HCT116 (cell line): ENCODE data around the gene TSPEAR. TPM values are rescaled to one million over a fixed set of nuclear protein-coding genes. Genes with fewer than 3 reads are reported as not detected.
A peak's percentile ranks its signal among the peaks of the same experiment; 100 is the strongest.

ENCODE experiments used
- ATAC-seq: fragments of 200-7000 bp; cut with Tn5 transposase; 2 replicates; pipeline ENCODE4 v1.9.1; 2020; ENCODE audit warnings: mild to moderate bottlenecking, moderate library complexity
- BruUV-seq: library from RNA; stranded (reverse); fragments of 400-500 nt; replicated peaks from 2 replicates; lab custom pipeline; 2021; lab: Mats Ljungman, UMichigan
- CTCF ChIA-PET: fragments of 300-600 bp; sonication (Branson Sonifier 250); formaldehyde crosslinking; loops from one replicate; lab custom pipeline; 2021; ENCODE audit warnings: antibody characterized with exemption; lab: Charles Lee
- POLR2A ChIA-PET: fragments of 300-600, 350-600 bp; sonication (Branson Sonifier 250); formaldehyde crosslinking; loops from one replicate; lab custom pipeline; 2021; ENCODE audit warnings: antibody characterized with exemption; lab: Charles Lee
- RAD21 ChIA-PET, 2 experiments: fragments of 300-600 bp; sonication (Branson Sonifier 250); formaldehyde crosslinking; loops; one replicate each; lab custom pipeline; 2023; ENCODE audit warnings: low total read pairs in 2 of 2; ENCODE audit not compliant: uncharacterized antibody in 2 of 2, unreplicated experiment in 2 of 2, low non-redundant PET in 1 of 2; lab: Charles Lee
- DNase-seq: peaks from one replicate; pipeline ENCODE4 v3.0.0-alpha.2; 2010; ENCODE audit warnings: low read depth, low spot score
- H2AFZ ChIP-seq: fragments of 200-600 bp; shearing (Covaris generic), sonication (generic); 2 replicates; pipeline ENCODE4 v1.6.1; 2017; ENCODE audit warnings: low read depth, mixed run types, mixed read lengths, antibody characterized with exemption, low read length; ENCODE audit not compliant: poor library complexity, severe bottlenecking
- H3K27ac ChIP-seq: 2 replicates; pipeline ENCODE4 v1.5.1; 2012; ENCODE audit warnings: low read depth, low read length
- H3K27me3 ChIP-seq: fragments of 200-600 bp; sonication (generic); 2 replicates; pipeline ENCODE4 v1.6.1; 2016; ENCODE audit warnings: mixed run types, low read length, mixed read lengths; ENCODE audit not compliant: insufficient read depth
- H3K36me3 ChIP-seq, 2 experiments: fragments of 200-500 bp in 1 of 2; fragments of 200-600 bp in 1 of 2; sonication (Bioruptor generic) in 1 of 2; sonication (generic) in 1 of 2; 2 replicates each; pipeline versions ENCODE4 v1.5.1 to v1.6.1; 2014 to 2016; ENCODE audit warnings: low read length in 2 of 2, inconsistent platforms in 1 of 2, mixed read lengths in 1 of 2, mixed run types in 1 of 2; ENCODE audit not compliant: insufficient read depth in 2 of 2, control insufficient read depth in 1 of 2
- H3K4me1 ChIP-seq, 2 experiments: fragments of 200-600 bp in 1 of 2; sonication (generic) in 1 of 2; 2 replicates each; pipeline versions ENCODE4 v1.5.1 to v1.6.1; 2012 to 2017; ENCODE audit warnings: low read length in 2 of 2, inconsistent platforms in 1 of 2, mild to moderate bottlenecking in 1 of 2, mixed read lengths in 1 of 2, mixed run types in 1 of 2, moderate library complexity in 1 of 2; ENCODE audit not compliant: insufficient read depth in 2 of 2, control insufficient read depth in 1 of 2
- H3K4me2 ChIP-seq: fragments of 200-600 bp; sonication (generic); 2 replicates; pipeline ENCODE4 v1.6.1; 2017; ENCODE audit warnings: mixed run types, low read length, mixed read lengths
- H3K4me3 ChIP-seq, 2 experiments: fragments of 200-600 bp in 1 of 2; sonication (generic) in 1 of 2; replicated peaks in 1 of 2; 2 replicates each; pipeline ENCODE4 v1.5.1; 2011 to 2016; ENCODE audit warnings: low read length in 2 of 2, control low read depth in 1 of 2, low read depth in 1 of 2, mild to moderate bottlenecking in 1 of 2, mixed read lengths in 1 of 2, mixed run types in 1 of 2
- H3K79me2 ChIP-seq: fragments of 200-600 bp; sonication (generic); 2 replicates; pipeline ENCODE4 v1.6.1; 2017; ENCODE audit warnings: mild to moderate bottlenecking, mixed run types, low read length, moderate library complexity, mixed read lengths; ENCODE audit not compliant: insufficient read depth
- H3K9ac ChIP-seq: fragments of 200-600 bp; sonication (generic); 2 replicates; pipeline ENCODE4 v1.6.1; 2016; ENCODE audit warnings: low read length, mixed read lengths
- H3K9me2 ChIP-seq: fragments of 200-600 bp; sonication (generic), shearing (Covaris generic); 2 replicates; pipeline ENCODE4 v1.6.1; 2017; ENCODE audit warnings: mixed run types, mild to moderate bottlenecking, moderate library complexity; ENCODE audit not compliant: insufficient read depth
- H3K9me3 ChIP-seq, 2 experiments: fragments of 200-500 bp in 1 of 2; fragments of 200-600 bp in 1 of 2; sonication (Bioruptor generic) in 1 of 2; sonication (generic) in 1 of 2; 2 replicates each; pipeline ENCODE4 v1.6.1; 2014 to 2017; ENCODE audit warnings: low read length in 2 of 2, mixed read lengths in 2 of 2, inconsistent platforms in 1 of 2, low read depth in 1 of 2, mild to moderate bottlenecking in 1 of 2, mixed run types in 1 of 2, moderate library complexity in 1 of 2; ENCODE audit not compliant: control insufficient read depth in 1 of 2, insufficient read depth in 1 of 2
- H4K20me1 ChIP-seq: fragments of 200-600 bp; sonication (generic), shearing (Covaris generic); 2 replicates; pipeline ENCODE4 v1.6.1; 2017; ENCODE audit warnings: mixed run types, mild to moderate bottlenecking, moderate library complexity; ENCODE audit not compliant: insufficient read depth
- CBX3 ChIP-seq: IDR thresholded peaks from 2 replicates; pipeline ENCODE4 v1.6.1; 2012; ENCODE audit warnings: low read depth
- CEBPB ChIP-seq: IDR thresholded peaks from 2 replicates; pipeline ENCODE4 v1.6.1; 2012; ENCODE audit warnings: low read depth
- EGR1 ChIP-seq: IDR thresholded peaks from 2 replicates; pipeline ENCODE4 v1.6.1; 2012; ENCODE audit warnings: low read depth
- EZH2 ChIP-seq: fragments of 200-600 bp; sonication (generic); IDR thresholded peaks from 2 replicates; pipeline ENCODE4 v1.6.1; 2017; ENCODE audit warnings: antibody characterized with exemption, mixed run types
- EZH2phosphoT487 ChIP-seq: fragments of 200-600 bp; IDR thresholded peaks from 2 replicates; pipeline ENCODE4 v1.6.1; 2018; ENCODE audit warnings: antibody characterized with exemption, borderline replicate concordance
- JUND ChIP-seq: IDR thresholded peaks from 2 replicates; pipeline ENCODE4 v1.6.1; 2012
- POLR2AphosphoS5 ChIP-seq: IDR thresholded peaks from 2 replicates; pipeline ENCODE4 v1.6.1; 2011; ENCODE audit warnings: mild to moderate bottlenecking, low read depth, low read length, moderate library complexity
- RAD21 ChIP-seq: IDR thresholded peaks from 2 replicates; pipeline ENCODE4 v1.6.1; 2012; ENCODE audit warnings: low read depth, mild to moderate bottlenecking
- SIN3A ChIP-seq: IDR thresholded peaks from 2 replicates; pipeline ENCODE4 v1.6.1; 2012; ENCODE audit warnings: low read depth
- SP1 ChIP-seq: IDR thresholded peaks from 2 replicates; pipeline ENCODE4 v1.6.1; 2012; ENCODE audit warnings: low read depth
- SRF ChIP-seq: IDR thresholded peaks from 2 replicates; pipeline ENCODE4 v1.6.1; 2012; ENCODE audit warnings: low read depth
- TCF7L2 ChIP-seq: IDR thresholded peaks from 2 replicates; pipeline ENCODE4 v1.7.0; 2011; ENCODE audit warnings: borderline replicate concordance, inconsistent platforms; ENCODE audit not compliant: insufficient read depth, insufficient read length; ENCODE audit errors: extremely low read depth
- YY1 ChIP-seq: IDR thresholded peaks from 2 replicates; pipeline ENCODE4 v1.6.1; 2011; ENCODE audit warnings: low read length, low read depth, moderate library complexity, mild to moderate bottlenecking; ENCODE audit not compliant: insufficient replicate concordance; ENCODE audit errors: extremely low read depth
- ZFX ChIP-seq: fragments of 450-650 bp; IDR thresholded peaks from 2 replicates; pipeline ENCODE4 v1.6.1; 2017
- ZNF274 ChIP-seq: fragments of 200-500 bp; sonication (Bioruptor generic); IDR thresholded peaks from 2 replicates; pipeline ENCODE4 v1.6.1; 2014; ENCODE audit warnings: mild to moderate bottlenecking, low read depth, low read length, inconsistent platforms
- intact Hi-C: fragments of 100-400 bp; cut with micrococcal nuclease; formaldehyde crosslinking; loops from 2 replicates; pipeline ENCODE4 v1.10.0; 2022
- total RNA-seq: library from RNA; stranded (reverse); gene quantifications from one replicate; pipeline ENCODE4 v1.2.1, GENCODE V29; 2021; ENCODE audit not compliant: unreplicated experiment
- TF ChIP-seq, protein P1 (sequence below): IDR thresholded peaks from 2 replicates; pipeline ENCODE4 v1.6.1; 2011; ENCODE audit warnings: mild to moderate bottlenecking, low read length, moderate library complexity; ENCODE audit not compliant: insufficient replicate concordance; ENCODE audit errors: extremely low read depth
- TF ChIP-seq, protein P2 (sequence below): IDR thresholded peaks from 2 replicates; pipeline ENCODE4 v1.6.1; 2012

Gene TSPEAR
- total RNA-seq, 1 experiment from 2014 or later, result not detected

DNA sequence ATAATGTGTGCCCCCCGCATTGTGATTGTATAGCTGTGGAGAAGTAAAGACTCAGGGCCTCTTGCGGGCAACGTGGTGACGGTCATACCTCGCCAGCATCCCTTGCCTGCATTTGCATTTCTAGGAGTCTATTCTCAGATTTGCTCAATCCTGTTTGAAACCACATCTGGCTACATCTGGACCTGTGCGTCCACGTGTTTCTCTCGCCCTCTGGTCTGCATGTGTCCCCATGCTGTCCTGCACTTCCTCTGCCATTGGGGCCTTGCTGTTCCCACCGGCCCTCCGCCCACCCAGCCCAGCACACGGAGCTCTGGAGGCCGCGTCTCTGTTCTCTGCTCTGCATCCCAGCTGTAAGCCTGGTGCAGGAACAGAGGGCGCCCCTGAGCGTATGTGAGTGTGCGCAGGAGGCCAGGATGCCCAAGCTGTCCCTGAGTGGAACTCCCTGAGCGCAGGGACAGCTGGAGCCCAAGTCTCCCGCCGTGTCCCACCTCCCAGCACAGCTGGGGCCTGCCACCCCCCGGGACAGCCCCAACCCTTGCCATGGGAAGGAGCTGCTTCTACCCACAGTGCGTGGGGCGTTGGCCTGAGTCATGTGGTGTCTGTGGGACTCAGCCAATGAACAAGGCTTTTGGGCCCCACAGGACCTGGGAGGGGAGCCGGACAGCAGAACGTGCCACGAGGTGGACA, 161.7 kb downstream of the TSPEAR start:
- CTCF ChIA-PET, result no interaction called here
- peak; percentile 57 for ATAC-seq
- no peak overlapping the region for H3K4me3 ChIP-seq
- H3K27me3 ChIP-seq, result no peaks in the 10 kb centered on the region
- no peaks in the 10 kb centered on the region for H3K9me2 ChIP-seq
- no peak overlapping the region for H3K9ac ChIP-seq
- RAD21 ChIA-PET, result no interaction called here
- no peak overlapping the region for H3K27ac ChIP-seq
- intact Hi-C loops, result no loop called here
- H3K36me3 ChIP-seq, result no peaks in the 10 kb centered on the region
- POLR2A ChIA-PET, result no interaction called here
- no peak overlapping the region for H2AFZ ChIP-seq
- H4K20me1 ChIP-seq, result no peaks in the 10 kb centered on the region
- no peak for DNase-seq
- H3K4me2 ChIP-seq, result no peak overlapping the region
- TF ChIP-seq, protein P1, sequence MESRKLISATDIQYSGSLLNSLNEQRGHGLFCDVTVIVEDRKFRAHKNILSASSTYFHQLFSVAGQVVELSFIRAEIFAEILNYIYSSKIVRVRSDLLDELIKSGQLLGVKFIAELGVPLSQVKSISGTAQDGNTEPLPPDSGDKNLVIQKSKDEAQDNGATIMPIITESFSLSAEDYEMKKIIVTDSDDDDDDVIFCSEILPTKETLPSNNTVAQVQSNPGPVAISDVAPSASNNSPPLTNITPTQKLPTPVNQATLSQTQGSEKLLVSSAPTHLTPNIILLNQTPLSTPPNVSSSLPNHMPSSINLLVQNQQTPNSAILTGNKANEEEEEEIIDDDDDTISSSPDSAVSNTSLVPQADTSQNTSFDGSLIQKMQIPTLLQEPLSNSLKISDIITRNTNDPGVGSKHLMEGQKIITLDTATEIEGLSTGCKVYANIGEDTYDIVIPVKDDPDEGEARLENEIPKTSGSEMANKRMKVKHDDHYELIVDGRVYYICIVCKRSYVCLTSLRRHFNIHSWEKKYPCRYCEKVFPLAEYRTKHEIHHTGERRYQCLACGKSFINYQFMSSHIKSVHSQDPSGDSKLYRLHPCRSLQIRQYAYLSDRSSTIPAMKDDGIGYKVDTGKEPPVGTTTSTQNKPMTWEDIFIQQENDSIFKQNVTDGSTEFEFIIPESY, result no peak
- TF ChIP-seq SP1, result no peak
- peaks cover 0 to 9% of the 10 kb centered on the region in 2 experiments; a peak in 2 of 4 replicates for H3K9me3 ChIP-seq
- BruUV-seq, result no TSS peak
- H3K79me2 ChIP-seq, result no peaks in the 10 kb centered on the region
- H3K4me1 ChIP-seq, result no peaks in the 10 kb centered on the region

DNA sequence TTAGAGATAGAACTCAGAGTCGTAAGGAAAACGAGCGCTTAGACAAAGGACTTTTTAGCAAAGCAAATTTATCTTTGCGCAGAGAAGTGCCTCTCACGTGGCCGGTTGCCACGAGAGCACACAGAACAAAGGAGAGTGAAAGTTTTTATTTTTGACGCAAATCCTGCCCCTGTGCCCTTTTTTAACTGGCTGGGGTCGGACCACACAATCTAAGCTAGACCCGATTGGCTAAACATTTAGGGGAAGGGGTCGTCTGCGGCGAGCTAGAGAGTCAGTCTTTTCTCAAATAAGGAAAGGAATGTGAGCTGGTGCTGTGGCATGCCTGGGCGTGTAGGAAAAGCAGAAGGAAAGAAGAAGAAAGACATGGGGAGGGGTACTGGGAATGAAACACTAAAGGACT, 162.4 kb downstream of the TSPEAR start:
- DNase-seq (no peak), ATAC-seq (no peak)
- no peak for TF ChIP-seq ZFX
- TF ChIP-seq EGR1, result no peak
- no peak for TF ChIP-seq CEBPB
- no peak for TF ChIP-seq SIN3A
- TF ChIP-seq ZNF274, result no peak
- TF ChIP-seq, protein P2, sequence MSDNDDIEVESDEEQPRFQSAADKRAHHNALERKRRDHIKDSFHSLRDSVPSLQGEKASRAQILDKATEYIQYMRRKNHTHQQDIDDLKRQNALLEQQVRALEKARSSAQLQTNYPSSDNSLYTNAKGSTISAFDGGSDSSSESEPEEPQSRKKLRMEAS, result no peak
- TF ChIP-seq RAD21, result no peak
- TF ChIP-seq SP1, result no peak
- no peak for TF ChIP-seq CBX3
- no peak for TF ChIP-seq JUND
- no peak for TF ChIP-seq EZH2phosphoT487
- TF ChIP-seq, protein P1, result no peak
- no peak for TF ChIP-seq EZH2
- no peak for TF ChIP-seq TCF7L2
- TF ChIP-seq POLR2AphosphoS5, result no peak
- no peak for TF ChIP-seq YY1
- no peak for TF ChIP-seq SRF

More for the DNA sequence above, 162.4 kb downstream of the TSPEAR start:
- H3K27ac ChIP-seq, result no peak overlapping the region
- no peaks in the 10 kb centered on the region for H3K79me2 ChIP-seq
- CTCF ChIA-PET, result no interaction called here
- no peaks in the 10 kb centered on the region for H3K27me3 ChIP-seq
- H3K9me3 ChIP-seq, result peaks cover 0 to 9% of the 10 kb centered on the region in 2 experiments; a peak in 2 of 4 replicates
- no peak overlapping the region for H3K4me2 ChIP-seq
- no TSS peak for BruUV-seq
- no peak overlapping the region for H2AFZ ChIP-seq
- no peaks in the 10 kb centered on the region for H3K4me1 ChIP-seq
- H4K20me1 ChIP-seq, result no peaks in the 10 kb centered on the region
- H3K4me3 ChIP-seq, result no peak overlapping the region
- H3K9me2 ChIP-seq, result no peaks in the 10 kb centered on the region
- H3K9ac ChIP-seq, result no peak overlapping the region
- intact Hi-C loops, result no loop called here
- RAD21 ChIA-PET, result no interaction called here
- no peaks in the 10 kb centered on the region for H3K36me3 ChIP-seq
- POLR2A ChIA-PET, result no interaction called here
